ENCODE results near the gene RTN4. TPM values are rescaled to one million over a fixed set of nuclear protein-coding genes. Genes with fewer than 3 reads are reported as not detected.
A peak's percentile ranks its signal among the peaks of the same experiment; 100 is the strongest.

RTN4 gene
- total RNA-seq, 2 donors from 2014 or later: 253 to 331 TPM

GRCh38 chr2:54975598-54976492, 74.4 kb downstream of the RTN4 start:
- H3K4me1 ChIP-seq (ENCODE audit: control insufficient read depth in 1 of 2, low read depth in 2 of 2): peaks cover 67 to 84% of the 10 kb centered on the region in 2 donors

DNA sequence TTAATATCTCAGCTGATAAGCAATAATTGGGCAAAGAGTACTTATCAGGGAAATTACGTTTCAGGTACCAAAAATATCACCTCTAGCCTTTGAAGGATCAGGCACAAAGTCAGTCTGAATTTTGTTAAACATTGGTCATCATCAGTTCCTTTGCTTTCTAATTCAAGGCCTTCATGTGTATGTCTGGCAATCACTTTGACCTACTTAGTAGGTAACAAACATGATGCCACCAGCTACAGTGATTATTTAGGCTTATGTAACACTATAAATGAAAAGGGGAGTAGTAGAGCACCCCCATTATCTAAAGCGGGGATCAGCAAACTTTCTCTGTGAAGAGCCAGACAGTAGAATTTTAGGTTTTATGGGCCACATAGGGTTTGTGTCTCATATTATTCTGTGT, 75.1 kb downstream of the RTN4 start:
- no peak for ATAC-seq (ENCODE audit: insufficient number of reproducible peaks, low FRiP score, low read depth)
- TF ChIP-seq CTCF (IDR thresholded peaks at IDR 0.05): no peak
- DNase-seq (ENCODE audit: low spot score): no peak
- Histone ChIP-seq H3K36me3 (peaks cover 4% of the 10 kb centered on the region), H3K27ac (peak overlapping the region; percentile 27 to 46), H3K9me3 (no peaks in the 10 kb centered on the region), H3K4me3 (no peak overlapping the region), H3K27me3 (replicated peaks; ENCODE audit: insufficient read depth) (no peaks in the 10 kb centered on the region), H3K4me1 (ENCODE audit: control insufficient read depth in 1 of 2, low read depth in 2 of 2) (peaks cover 61 to 77% of the 10 kb centered on the region in 2 donors)

More at GRCh38 chr2:54975598-54976492, 74.4 kb downstream of the RTN4 start:
- no peak for TF ChIP-seq CTCF (IDR thresholded peaks at IDR 0.05)
- Histone ChIP-seq H3K27ac (peak overlapping the region; percentile 20 to 46), H3K9me3 (no peaks in the 10 kb centered on the region), H3K27me3 (replicated peaks; ENCODE audit: insufficient read depth) (no peaks in the 10 kb centered on the region), H3K4me3 (no peak overlapping the region), H3K36me3 (no peaks in the 10 kb centered on the region)
- ATAC-seq (ENCODE audit: insufficient number of reproducible peaks, low FRiP score, low read depth) (no peak), DNase-seq (ENCODE audit: low spot score) (no peak)

- Histone ChIP-seq H3K4me3 (no peak overlapping the region), H3K36me3 (peaks cover 9% of the 10 kb centered on the region), H3K4me1 (ENCODE audit: control insufficient read depth in 1 of 2, low read depth in 2 of 2) (peaks cover 20 to 37% of the 10 kb centered on the region in 2 donors), H3K27me3 (replicated peaks; ENCODE audit: insufficient read depth) (no peaks in the 10 kb centered on the region), H3K27ac (no peak overlapping the region), H3K9me3 (no peaks in the 10 kb centered on the region)
- ATAC-seq (ENCODE audit: insufficient number of reproducible peaks, low FRiP score, low read depth) (no peak), DNase-seq (ENCODE audit: low spot score) (no peak)
- no peak for TF ChIP-seq CTCF (IDR thresholded peaks at IDR 0.05)
Measured at GRCh38 chr2:54969940-54970338, 80.3 kb downstream of the RTN4 start.

GRCh38 chr2:54969295-54969939, 80.8 kb downstream of the RTN4 start:
- no peaks in the 10 kb centered on the region for H3K27me3 ChIP-seq (replicated peaks; ENCODE audit: insufficient read depth)
- H3K4me1 ChIP-seq (ENCODE audit: control insufficient read depth in 1 of 2, low read depth in 2 of 2): peaks cover 15 to 32% of the 10 kb centered on the region in 2 donors
- H3K27ac ChIP-seq: no peak overlapping the region
- no peaks in the 10 kb centered on the region for H3K9me3 ChIP-seq
- peaks cover 9% of the 10 kb centered on the region for H3K36me3 ChIP-seq
- no peak for TF ChIP-seq CTCF (IDR thresholded peaks at IDR 0.05)
- DNase-seq (ENCODE audit: low spot score): no peak
- no peak overlapping the region for H3K4me3 ChIP-seq
- no peak for ATAC-seq (ENCODE audit: insufficient number of reproducible peaks, low FRiP score, low read depth)

- Histone ChIP-seq H3K4me1 (ENCODE audit: control insufficient read depth in 1 of 2, low read depth in 2 of 2) (peaks cover 10 to 26% of the 10 kb centered on the region in 2 donors), H3K4me3 (no peak overlapping the region), H3K36me3 (peaks cover 9% of the 10 kb centered on the region), H3K9me3 (no peaks in the 10 kb centered on the region), H3K27ac (no peak overlapping the region), H3K27me3 (replicated peaks; ENCODE audit: insufficient read depth) (no peaks in the 10 kb centered on the region)
- no peak for DNase-seq (ENCODE audit: low spot score)
- no peak for TF ChIP-seq CTCF (IDR thresholded peaks at IDR 0.05)
- no peak for ATAC-seq (ENCODE audit: insufficient number of reproducible peaks, low FRiP score, low read depth)
Measured at GRCh38 chr2:54968561-54969218, 81.6 kb downstream of the RTN4 start.

Measured in thoracic aorta (tissue), 2 donors.